Daoy (cell line): ENCODE measurements around the gene DIS3L2. TPM values are rescaled to one million over a fixed set of nuclear protein-coding genes. Genes with fewer than 3 reads are reported as not detected.
"Not testable (repeated sequence)": the region's sequence is repeated elsewhere in the genome, so short reads cannot be mapped to it uniquely, and the experiment has no call there.

Experiments used
- DNase-seq: peaks from one replicate; pipeline ENCODE4 v3.0.0-alpha.2; 2015; ENCODE audit warnings: low read depth
- total RNA-seq: library from RNA; depleted of rRNA; stranded (reverse); fragments of >200 nt; shearing (Covaris generic); gene quantifications from 2 replicates; pipeline ENCODE4 v1.2.3, GENCODE V29; 2014

Gene DIS3L2
- total RNA-seq, 1 experiment from 2014 or later, result 22.3 TPM

DNA sequence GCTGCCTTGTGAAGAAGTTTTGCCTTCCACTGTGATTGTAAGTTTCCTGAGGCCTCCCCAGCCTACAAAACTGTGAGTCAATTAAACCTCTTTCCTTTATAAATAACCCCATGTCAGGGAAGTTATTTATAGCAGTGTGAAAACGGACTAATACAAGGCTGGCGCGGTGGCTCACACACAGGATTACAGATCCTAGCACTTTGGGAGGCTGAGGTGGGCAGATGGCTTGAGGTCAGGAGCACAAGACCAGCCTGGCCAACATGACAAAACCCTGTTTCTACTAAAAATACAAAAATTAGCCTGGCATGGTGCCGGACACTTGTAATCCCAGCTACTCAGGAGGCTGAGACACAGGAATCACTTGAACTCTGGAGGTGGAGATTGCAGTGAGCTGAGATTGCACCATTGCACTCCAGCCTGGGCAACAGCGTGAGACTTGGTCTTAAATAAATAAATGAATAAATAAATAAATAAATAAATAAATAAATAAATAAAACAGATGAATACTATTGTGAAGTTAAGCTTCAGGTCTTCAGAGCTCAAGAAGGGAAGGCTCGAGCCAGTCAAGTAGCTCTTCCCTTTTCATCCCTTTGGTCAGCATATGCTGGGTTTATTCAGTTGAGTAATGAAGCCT is 154.3 kb downstream of the DIS3L2 start:
- DNase-seq, result not testable (repeated sequence)

DNA sequence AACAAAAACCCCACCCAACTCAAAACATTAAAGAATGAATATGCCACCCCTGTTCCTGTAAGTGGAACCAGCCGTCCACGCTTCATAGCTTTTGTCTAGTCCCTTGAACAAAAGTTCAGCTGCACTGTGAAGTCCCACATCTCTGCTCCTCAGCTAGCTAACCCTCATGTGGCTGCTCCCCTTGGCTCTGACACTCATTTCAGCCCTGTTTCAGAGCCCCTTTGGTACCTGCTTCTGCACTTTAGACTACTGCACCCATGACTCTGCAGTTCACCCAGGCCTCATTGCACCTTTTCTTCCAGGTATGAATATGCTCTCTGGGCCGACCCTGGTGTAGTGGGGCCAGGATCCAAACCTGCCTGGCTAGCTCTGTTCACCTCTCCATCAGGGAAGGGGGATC is 155.3 kb downstream of the DIS3L2 start:
- no peak for DNase-seq

DNA sequence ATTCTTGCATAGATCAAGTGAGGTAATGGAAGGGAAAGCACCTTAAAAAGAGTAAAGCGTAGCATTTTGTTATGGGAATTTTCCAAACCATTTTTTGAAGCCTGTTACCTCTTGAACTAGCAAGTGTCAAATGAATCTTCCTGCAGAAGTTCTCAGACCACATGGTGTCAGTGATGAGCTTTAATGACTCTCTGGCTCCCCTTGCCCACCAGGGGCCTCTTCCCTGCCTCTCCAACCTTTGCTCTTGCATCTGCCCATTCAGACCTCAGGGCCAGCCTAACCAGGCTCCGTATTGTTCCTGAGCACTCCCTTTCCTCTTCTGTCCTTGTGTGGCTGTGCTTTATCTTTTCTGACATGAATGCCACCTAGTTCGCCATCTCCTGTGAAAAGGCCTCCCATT is 155.9 kb downstream of the DIS3L2 start:
- no peak for DNase-seq

DNA sequence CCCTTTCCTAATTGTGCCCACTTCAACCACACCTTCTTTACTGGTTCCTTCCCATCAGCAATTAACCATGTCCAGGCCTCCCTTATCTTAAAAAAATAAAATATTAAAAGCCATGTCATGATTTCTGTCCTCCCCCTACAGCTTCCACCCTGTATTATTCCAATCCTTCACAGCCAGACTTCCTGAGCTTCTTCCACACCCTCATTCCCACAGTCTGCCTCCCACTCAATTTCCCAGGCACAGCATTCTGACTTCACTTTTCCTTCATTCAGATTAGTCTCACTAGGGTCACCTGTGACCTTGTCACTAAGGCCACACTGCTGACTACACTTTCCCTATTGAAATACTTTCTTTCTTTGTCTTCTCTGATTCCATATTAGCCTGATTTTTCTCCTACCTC is 159.4 kb downstream of the DIS3L2 start:
- DNase-seq, result peak; percentile 7

DNA sequence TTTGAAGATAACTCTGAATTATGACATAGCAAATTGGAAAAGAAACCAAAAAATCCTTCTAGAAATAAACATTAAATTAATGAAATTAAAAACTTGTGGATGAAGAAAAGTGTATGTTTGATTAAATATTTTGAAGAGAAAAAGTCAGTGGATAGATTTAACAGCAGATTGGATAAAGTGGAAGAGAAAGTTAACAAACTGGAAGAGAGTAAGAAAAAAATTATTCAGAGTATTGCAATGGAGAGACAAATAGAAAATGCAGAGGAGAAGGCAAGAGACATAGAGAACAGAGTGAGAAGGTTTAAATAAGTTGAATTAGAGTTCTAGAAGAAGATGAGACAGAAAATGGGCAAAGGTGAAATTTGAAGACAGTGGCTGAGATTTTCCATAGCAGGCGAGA is 162.8 kb downstream of the DIS3L2 start:
- DNase-seq, result no peak

DNA sequence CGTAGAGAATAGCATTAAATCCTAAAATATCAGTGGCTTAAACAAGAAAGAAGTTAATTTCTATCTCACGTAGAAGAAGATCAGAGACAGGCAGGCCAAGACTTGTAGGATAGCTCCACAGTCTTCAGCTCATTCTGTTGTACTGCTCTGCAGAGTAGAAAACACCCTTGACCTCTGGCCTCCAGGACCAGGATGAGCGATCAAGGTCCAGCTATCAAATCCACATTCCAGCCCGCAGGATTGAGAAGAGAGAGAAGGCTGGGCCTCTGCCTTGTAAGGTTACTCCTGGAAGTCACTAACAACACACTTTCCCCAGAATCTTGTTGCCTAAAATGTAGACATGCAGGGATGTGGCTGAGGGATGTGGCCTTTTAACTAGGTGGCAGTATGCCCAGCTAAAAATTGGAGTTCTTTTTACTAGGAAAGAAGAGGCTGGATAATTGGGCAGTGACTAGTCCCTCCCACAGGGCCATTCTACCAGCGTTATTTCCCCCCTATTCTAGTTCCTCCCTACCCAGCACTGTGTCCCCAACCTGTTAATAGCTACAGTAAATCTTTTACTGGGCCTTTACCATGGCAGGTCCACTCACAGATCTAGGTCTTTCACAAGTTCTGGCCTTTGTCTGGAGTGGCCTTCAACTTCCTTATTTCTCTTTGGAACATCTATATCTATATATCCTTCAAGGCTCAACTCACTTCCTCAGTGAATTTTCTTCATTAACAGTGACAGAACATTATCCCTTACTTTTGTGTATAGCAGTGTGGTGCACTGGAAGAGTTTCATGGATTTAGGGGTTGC is 165.0 kb downstream of the DIS3L2 start:
- DNase-seq, result no peak

DNA sequence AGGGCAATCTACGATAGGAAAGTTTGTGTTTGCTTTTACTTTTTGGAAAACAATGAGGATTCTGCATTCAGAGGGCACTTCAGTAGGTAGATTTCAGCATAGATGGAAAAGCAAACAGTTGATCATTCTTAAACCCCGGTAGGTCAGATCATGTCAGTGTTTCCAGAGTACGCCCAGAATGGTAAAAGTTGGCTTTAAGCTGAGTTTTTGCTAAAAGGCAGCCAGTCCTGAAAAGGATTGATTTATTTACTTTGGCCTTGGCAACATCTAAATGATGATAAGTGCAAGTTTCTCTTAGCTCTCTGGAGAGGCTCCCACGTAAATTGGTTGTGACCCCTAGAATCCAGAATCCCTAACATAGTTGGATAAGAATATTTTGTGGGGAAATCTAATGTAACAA is 168.0 kb downstream of the DIS3L2 start:
- no peak for DNase-seq

DNA sequence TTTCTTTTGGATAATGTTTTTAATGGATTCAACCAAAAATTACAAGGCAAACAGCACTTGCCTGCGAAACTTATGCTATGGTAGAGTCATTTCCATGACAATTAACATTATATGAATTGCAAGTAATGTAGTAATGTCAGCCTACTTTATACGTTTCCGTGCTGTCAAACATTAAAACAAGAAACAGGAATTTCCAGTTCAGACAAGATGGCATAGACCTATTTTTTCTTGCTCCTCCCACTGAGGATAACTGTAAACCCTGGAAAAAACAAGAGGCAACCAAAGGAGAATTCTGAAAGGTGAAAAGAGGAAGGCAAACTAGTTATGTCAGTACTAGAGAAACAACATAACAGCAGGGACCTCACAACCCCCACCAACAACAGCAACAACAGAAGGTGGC is 170.7 kb downstream of the DIS3L2 start:
- DNase-seq, result no peak

DNA sequence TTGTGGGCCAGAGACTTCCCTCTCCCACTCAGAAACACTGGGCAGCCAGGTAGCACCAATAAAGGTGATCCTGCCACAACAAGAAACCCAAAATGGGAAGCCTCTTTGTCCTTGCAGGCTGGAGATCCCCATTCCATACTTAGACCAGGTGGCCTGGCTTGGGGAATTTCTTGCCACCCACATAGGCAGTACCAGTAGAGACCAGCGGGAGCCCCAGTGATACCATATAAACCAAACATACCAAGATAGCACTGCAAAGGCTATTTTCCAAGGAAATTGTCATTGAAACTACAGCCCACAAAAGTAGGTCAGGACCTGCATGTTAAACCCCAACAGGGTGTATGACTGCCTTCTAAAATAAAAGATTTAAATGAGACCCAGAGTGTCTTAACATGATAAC is 171.6 kb downstream of the DIS3L2 start:
- DNase-seq, result no peak

DNA sequence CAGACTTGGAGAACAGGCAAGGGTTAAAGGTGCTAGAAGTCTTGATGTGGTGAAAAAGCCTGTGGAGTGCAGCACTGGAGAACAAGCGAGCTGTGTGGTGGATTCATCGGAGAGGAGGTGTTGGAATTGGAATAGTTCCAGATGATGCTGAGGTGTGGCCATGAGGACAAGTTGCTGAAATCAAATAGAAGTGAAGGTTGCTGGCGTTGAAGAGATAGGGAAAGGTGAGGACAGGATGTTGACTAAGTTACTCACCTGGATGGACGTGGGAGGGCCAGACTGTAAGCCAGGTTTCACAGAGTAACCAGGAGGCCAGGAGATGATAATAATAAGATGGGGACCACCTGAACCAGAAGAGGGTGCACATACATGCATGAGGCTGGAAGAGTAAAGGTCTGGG is 173.4 kb downstream of the DIS3L2 start:
- DNase-seq, result no peak

DNA sequence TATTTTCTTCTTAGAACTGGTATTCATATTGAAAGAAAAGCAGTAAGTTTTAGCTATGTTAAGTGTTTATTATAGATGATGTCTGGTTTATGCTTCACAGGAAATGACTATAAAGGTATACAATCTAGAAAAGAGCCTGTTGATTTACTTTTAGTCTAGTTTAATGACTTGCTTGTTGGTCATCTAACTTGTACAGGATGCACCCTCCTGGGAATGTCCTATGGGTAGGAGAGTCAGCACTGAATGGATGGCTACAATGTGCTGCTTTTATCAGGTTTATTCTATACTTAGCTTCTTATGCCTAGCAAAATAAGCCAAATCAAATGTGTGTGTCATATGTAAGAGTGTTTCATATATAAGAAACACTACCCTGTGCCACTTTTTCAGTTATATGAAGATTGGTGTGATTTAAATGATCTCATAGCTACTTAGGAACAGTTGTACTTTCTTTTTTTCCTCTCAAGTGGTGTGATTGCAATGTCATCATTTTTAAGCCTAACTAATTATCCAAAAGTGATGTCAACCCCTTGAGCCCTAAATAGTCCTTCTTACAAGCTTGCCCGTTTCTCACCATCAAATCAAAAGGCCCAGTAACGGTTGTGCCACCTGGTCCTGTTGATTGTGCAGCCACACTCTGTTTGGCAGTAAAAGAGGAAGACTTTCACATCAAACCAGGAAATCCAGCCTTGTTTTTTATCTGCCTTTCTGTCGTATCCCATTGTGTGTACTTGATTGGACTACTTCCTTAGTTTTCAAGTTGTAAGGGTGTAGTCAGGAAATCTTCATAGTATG is 176.0 kb downstream of the DIS3L2 start:
- no peak for DNase-seq

DNA sequence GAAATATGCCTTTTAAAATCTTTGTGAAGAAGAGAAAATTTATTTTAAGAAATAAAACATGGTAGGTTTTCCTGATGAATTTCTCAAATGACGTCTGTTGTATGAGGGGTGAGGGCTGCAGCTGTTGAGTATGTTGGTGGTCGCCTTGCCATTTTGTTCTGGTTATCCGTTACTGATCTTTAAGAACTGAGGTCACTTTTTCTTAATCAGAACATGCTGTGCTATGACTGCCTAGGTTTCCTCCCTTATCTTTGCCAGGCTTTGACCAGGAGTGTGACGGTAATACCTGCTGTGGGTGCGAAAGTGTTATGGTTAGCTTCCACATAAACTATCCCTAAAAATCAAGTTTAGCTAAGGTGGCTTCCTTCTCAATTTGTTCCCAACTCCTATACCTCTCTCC is 176.9 kb downstream of the DIS3L2 start:
- DNase-seq, result no peak

DNA sequence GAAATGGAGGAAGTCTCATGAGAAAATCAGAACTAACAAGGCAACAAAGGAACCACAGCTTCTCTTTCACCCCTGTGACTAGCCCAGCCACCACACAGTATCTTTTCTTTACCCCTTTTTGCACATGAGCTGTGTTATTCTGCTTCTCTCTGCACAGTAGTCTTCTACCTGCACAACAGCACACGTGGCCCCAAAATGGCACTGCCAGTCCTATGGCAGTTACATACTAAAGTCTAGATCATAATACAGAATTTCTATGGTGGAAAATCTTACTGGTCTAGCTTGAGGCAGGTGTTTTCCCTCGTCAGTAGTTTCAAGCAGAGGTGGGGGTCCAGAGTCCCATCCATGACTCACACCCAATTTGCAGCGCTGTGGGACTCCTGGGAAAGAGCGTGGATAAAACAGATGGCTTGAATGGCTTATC is 177.7 kb downstream of the DIS3L2 start:
- DNase-seq, result no peak

DNA sequence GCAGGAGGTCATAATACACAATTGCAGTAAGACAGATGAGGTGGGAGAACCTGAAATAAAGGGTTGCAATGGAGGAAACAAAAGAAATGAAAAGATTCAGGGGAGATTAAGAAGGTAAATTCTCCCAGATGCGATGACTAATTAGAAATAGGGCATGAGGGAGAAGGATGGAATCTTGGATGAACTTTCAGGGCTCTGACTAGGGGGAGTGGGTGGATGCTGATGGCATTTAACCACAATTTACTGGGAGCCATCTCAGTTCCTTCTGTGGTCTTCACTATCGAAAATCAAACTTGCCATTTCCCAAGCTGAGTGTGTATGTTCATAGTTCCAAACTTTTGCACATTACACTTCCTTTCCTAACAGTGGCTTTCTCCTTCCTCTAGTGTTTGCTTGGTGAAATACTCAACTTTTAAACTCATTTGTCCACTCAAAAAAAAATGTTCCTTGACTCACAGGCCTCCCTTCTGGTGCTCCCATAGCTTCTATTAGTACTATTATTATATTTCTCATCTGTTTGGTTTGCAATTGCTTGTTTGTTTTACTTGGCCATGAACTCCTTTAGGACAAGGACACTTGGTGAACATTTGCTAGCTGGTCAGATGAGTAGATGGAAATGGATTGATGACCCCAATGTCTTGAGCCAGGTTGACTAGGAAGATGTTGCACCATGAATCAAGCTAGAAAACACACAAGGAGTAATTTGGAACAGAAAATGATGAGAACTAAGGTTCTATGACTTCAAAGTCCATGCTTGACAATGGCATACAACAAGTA is 178.5 kb downstream of the DIS3L2 start:
- DNase-seq, result no peak

DNA sequence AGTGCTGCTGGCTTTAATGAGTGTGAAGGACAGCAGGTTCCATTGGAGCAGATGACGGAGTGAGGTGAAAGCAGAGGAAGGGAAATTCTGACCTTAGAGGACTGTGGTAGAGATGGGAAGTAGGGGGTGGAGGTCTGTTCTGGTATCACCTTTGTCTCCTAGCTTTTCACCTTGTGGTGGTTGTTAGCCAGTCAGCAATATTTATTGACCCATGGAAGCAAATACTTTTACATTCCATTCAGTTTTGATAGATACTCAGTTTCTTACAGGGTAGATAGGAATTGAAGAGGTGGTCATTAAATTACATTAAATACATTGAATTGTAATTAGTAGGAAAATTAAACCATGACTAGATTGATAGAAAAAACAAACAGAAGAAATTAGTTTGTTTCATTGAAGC is 180.1 kb downstream of the DIS3L2 start:
- DNase-seq, result no peak

DNA sequence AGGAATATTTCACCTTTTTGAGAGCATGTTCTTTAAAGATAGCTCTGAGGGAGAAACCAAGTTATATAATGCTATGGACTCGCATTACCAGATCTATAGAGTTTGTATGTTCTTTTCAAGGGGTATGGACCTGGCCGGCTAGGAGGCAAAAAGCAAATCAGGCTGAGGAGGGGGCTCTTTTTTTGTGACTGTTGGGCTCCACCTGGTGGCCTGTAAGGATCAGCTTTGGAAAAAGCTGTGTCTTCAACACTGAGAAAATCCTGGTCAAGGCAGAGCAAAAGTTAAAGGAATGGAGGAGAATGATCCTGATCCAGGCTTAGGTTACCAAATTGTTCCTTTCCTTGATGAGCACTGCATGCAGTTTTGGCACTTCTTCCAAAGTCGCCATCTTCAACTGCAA is 180.5 kb downstream of the DIS3L2 start:
- peak; percentile 29 for DNase-seq

DNA sequence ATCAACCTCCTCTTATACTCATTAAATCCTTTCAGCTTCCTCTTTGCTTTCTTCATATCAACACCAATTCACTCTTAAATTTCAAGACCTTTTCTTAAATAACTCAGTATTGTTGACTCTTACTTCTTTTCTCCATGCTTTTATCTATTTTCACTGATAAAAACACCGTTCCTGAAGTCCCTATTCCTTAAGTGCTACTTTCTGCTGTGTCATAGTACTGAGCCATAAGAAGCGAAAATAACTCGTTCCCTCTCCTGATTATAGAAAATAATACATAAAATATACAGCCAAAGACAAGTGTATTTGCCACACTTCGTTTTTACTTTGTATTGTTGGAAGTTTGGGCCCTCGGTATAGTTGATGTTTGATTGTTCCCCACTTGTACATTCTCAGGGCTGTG is 181.0 kb downstream of the DIS3L2 start:
- DNase-seq, result no peak

DNA sequence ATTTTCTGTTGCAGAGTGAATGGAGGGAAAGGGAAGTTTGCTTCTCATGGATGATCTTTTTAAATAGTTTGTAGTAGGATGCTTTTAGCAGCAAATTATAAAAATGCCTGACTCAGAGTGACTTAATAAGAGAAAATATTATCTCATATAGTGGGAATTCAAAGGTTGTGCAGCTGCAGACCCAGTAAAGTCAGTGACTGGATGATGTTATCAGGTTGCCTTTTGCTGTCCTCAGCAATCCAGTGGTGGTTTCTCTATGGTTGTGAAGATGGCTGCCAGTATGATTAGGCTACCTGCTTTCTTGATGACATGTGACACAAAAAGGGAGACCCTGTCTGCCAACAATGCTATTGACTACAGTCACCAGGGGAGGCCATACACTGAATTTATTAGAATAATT is 184.8 kb downstream of the DIS3L2 start:
- DNase-seq, result no peak

DNA sequence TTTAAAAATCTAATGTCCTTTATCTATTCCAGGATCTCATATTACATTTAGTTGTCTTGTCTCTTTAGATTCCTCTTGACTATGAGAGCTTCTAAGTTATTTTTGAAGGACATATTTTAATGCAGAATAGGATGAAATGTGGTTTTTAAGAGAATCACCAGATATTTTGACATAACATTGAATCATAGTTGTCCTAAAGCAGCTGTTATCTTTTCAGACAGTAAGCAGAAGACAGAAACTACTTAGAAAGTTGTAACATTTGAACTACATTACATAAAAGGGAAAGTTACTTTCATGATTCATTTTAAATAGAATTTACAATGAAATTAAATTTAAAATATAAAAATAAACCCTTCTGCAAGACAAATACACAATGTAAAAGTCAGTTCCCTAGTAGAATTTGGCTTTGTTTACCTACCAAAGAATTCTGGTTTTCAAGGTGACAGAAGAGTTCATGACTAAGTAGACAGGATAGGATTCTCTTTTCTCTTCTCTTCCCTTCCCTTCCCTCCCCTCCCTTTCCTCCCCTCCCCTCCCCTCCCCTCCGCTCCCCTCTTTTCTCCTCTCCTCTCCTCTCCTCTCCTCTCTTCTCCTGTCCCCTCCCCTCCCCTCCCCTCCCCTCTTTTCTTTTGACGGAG is 186.0 kb downstream of the DIS3L2 start:
- DNase-seq, result no peak

DNA sequence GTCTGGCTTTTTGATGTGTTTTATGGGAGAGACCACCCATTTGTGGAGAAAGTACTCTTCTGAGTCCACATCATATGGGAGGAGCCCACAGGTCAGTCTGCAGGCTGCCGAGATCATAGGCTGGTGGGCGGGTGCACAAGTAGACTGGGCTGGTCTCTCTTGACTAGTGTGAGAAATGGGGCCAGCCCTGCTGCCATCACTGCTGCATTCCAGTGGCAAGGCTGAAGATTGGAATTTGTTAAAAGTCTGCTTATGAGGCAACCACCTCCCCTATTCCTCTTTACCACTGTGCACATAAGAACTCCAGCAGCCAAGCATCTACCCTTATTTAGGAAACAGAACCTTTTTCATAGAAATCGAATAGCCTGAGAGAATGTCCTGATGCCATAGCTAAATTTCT is 200.7 kb downstream of the DIS3L2 start:
- DNase-seq, result no peak

DNA sequence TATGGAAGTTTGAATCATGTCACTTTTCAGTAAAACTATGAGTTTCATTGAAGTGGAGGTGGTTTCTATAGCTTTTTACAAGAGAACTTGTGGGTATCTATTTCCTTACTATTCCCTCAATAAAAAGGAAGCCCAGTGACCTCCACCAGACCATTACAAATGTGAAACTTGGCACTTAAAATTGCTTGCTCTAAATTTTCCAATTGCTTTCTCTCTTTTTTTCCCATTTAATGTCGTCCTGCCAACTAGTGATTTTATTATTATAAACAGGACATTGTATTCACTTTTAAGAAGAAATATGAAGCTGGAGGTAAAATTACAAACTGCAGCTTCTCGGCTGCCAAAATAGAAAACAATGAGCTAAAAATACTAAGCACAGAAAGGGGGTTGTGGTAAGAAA is 208.9 kb downstream of the DIS3L2 start:
- DNase-seq, result no peak

DNA sequence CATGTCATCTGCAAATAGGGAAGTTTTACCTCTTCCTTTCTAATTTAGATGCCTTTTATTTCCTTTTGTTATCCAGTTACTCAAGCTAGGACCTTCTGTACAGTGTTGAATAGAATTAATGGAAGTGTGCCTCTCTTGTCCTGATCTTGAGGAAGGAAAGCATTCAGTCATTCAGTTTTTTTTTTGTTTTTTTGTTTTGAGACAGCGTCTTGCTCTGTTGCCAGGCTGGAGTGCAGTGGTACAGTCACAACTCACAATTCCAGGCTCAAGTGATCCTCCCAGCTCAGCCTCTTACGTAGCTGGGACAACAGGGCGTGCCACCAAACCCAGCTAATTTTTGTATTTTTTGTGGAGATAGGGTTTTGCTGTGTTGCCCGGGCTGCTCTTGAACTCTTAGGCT is 213.1 kb downstream of the DIS3L2 start:
- no peak for DNase-seq
